ENCODE data around the gene ZACN.

DNA sequence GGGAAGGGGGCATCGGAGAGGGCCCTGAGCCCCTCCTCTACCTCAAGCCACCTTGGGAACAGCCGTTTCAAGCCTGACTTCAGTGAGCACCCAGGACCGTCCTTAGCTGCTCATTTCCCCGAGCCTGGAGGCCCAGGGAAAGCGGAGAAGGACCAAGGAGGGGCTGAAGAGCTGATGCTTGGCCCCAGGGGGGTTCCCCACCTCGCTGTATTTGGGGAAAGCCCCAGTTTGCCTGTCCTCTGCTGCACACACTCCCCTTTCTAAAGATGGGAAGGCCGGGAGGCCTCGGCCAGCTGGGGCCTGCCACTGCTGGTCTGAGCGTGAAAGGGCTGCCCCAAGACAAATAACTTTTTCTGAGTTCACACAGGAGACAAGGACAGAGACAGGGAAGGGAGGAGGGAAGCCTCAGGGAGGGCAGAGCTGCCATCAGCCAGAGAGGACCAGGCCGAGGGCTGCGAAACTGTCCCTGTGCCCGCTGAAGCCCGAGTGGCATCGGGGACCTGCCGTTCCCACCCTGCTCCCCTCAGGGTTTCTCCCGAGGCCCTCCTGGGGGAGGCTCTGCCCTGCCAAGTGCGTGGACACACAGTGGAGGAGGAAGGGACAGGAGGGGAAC, 11.6 kb downstream of the ZACN start:
- TF ChIP-seq, protein P1, sequence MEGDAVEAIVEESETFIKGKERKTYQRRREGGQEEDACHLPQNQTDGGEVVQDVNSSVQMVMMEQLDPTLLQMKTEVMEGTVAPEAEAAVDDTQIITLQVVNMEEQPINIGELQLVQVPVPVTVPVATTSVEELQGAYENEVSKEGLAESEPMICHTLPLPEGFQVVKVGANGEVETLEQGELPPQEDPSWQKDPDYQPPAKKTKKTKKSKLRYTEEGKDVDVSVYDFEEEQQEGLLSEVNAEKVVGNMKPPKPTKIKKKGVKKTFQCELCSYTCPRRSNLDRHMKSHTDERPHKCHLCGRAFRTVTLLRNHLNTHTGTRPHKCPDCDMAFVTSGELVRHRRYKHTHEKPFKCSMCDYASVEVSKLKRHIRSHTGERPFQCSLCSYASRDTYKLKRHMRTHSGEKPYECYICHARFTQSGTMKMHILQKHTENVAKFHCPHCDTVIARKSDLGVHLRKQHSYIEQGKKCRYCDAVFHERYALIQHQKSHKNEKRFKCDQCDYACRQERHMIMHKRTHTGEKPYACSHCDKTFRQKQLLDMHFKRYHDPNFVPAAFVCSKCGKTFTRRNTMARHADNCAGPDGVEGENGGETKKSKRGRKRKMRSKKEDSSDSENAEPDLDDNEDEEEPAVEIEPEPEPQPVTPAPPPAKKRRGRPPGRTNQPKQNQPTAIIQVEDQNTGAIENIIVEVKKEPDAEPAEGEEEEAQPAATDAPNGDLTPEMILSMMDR (IDR thresholded peaks at IDR 0.05) = no peak
- TF ChIP-seq USF1 (IDR thresholded peaks at IDR 0.05; ENCODE audit: borderline replicate concordance, low read depth) (no peak), RAD21 (IDR thresholded peaks at IDR 0.05; ENCODE audit: low read length) (no peak)
